ENCODE data around the gene FAM229A.
"Not testable (repeated sequence)": the region's sequence is repeated elsewhere in the genome, so short reads cannot be mapped to it uniquely, and the experiment has no call there.

The FAM229A gene

GRCh38 chr1:32362474-32363313 lies at the start of gene FAM229A, which contains the start of gene TSSK3:
Gene FAM229A (minus strand): TSS chr1:32362485. CDS start chr1:32362091, 394 bp downstream.
Gene TSSK3 (plus strand): TSS chr1:32362539. CDS start chr1:32362702, 163 bp downstream.
- DNase-seq, result no peak

- DNase-seq, result no peak
Observed at GRCh38 chr1:32411261-32411660, 49.0 kb upstream of the FAM229A start.

- DNase-seq, result no peak
Observed at GRCh38 chr1:32406629-32407111, 44.4 kb upstream of the FAM229A start.

GRCh38 chr1:32405672-32406467 lies 43.6 kb upstream of the FAM229A start:
- no peak for DNase-seq

- no peak for DNase-seq
Observed at GRCh38 chr1:32404946-32405345, 42.7 kb upstream of the FAM229A start.

- DNase-seq, result peak; percentile 65
Observed at GRCh38 chr1:32400876-32401631, 38.8 kb upstream of the FAM229A start.

GRCh38 chr1:32399843-32400242 lies 37.6 kb upstream of the FAM229A start:
- no peak for DNase-seq

- no peak for DNase-seq
Observed at GRCh38 chr1:32398401-32398800, 36.1 kb upstream of the FAM229A start.

GRCh38 chr1:32396524-32396923 lies 34.2 kb upstream of the FAM229A start:
- not testable (repeated sequence) for DNase-seq

GRCh38 chr1:32394890-32395432 lies 32.7 kb upstream of the FAM229A start:
- no peak for DNase-seq

- peak; percentile 55 for DNase-seq
Observed at GRCh38 chr1:32394141-32394889, 32.0 kb upstream of the FAM229A start, which contains the start of gene BSDC1. Gene BSDC1 (minus strand): TSS chr1:32394441. CDS start chr1:32394414, 27 bp downstream.

- no peak for DNase-seq
Observed at GRCh38 chr1:32393832-32394140, 31.5 kb upstream of the FAM229A start.

- DNase-seq, result no peak
Observed at GRCh38 chr1:32393136-32393535, 30.9 kb upstream of the FAM229A start.

- no peak for DNase-seq
Observed at GRCh38 chr1:32392325-32392724, 30.0 kb upstream of the FAM229A start.

- no peak for DNase-seq
Observed at GRCh38 chr1:32390904-32391870, 28.9 kb upstream of the FAM229A start.

GRCh38 chr1:32388641-32389040 lies 26.4 kb upstream of the FAM229A start:
- DNase-seq, result no peak

- DNase-seq, result no peak
Observed at GRCh38 chr1:32386676-32387392, 24.5 kb upstream of the FAM229A start.

- DNase-seq, result no peak
Observed at GRCh38 chr1:32380057-32380456, 17.8 kb upstream of the FAM229A start.

GRCh38 chr1:32377541-32378220 lies 15.4 kb upstream of the FAM229A start:
- no peak for DNase-seq
